CD14-positive monocyte (primary cell): Measurements from ENCODE around the gene SLC22A5. TPM values are rescaled to one million over a fixed set of nuclear protein-coding genes. Genes with fewer than 3 reads are reported as not detected.

Experiments
- DNase-seq, 3 donors: peaks; one replicate each; pipeline ENCODE4 v3.0.0-alpha.2; 2011 to 2022
- H2AFZ ChIP-seq: 2 replicates; pipeline ENCODE4 v1.6.0; 2012; ENCODE audit warnings: mild to moderate bottlenecking, low read depth, low read length, inconsistent platforms; ENCODE audit not compliant: insufficient read depth, poor library complexity, severe bottlenecking
- H3K27ac ChIP-seq, 2 donors: 1 replicate in 1 of 2; 2 replicates in 1 of 2; pipeline ENCODE4 v1.5.1; 2012 to 2013; ENCODE audit warnings: low read length in 2 of 2, control low read depth in 1 of 2, inconsistent platforms in 1 of 2, low read depth in 1 of 2, mild to moderate bottlenecking in 1 of 2
- H3K27me3 ChIP-seq, 2 donors: one replicate each; pipeline versions ENCODE4 v1.6.0 to v1.6.1; 2011 to 2013; ENCODE audit warnings: low read length in 2 of 2; ENCODE audit not compliant: control insufficient read depth in 2 of 2, insufficient read depth in 2 of 2
- H3K36me3 ChIP-seq, 2 donors: replicated peaks in 1 of 2; 1 replicate in 1 of 2; 2 replicates in 1 of 2; pipeline versions ENCODE4 v1.5.1 to v1.6.1; 2012 to 2013; ENCODE audit warnings: low read length in 2 of 2, control low read depth in 1 of 2, inconsistent platforms in 1 of 2, mild to moderate bottlenecking in 1 of 2; ENCODE audit not compliant: insufficient read depth in 2 of 2, control insufficient read depth in 1 of 2
- H3K4me1 ChIP-seq, 2 donors: 1 replicate in 1 of 2; 2 replicates in 1 of 2; pipeline versions ENCODE4 v1.5.1 to v1.6.1; 2012 to 2013; ENCODE audit warnings: low read length in 2 of 2, control low read depth in 1 of 2, inconsistent platforms in 1 of 2, mild to moderate bottlenecking in 1 of 2, moderate library complexity in 1 of 2; ENCODE audit not compliant: insufficient read depth in 2 of 2, control insufficient read depth in 1 of 2
- H3K4me2 ChIP-seq: replicated peaks from 2 replicates; pipeline ENCODE3; 2012; ENCODE audit warnings: low read length, moderate library complexity, mild to moderate bottlenecking; ENCODE audit not compliant: poor library complexity, severe bottlenecking; ENCODE audit errors: extremely low read depth
- H3K4me3 ChIP-seq, 3 experiments: fragments of 200-600 bp in 1 of 3; sonication (generic) in 1 of 3; replicated peaks in 1 of 3; 1 replicate in 2 of 3; 2 replicates in 1 of 3; pipeline ENCODE4 v1.5.1; 2011 to 2013; ENCODE audit warnings: low read length in 3 of 3, mild to moderate bottlenecking in 3 of 3, control low read depth in 2 of 3, low read depth in 2 of 3, inconsistent platforms in 1 of 3, moderate library complexity in 1 of 3
- H3K79me2 ChIP-seq: 2 replicates; pipeline ENCODE4 v1.6.0; 2012; ENCODE audit warnings: mild to moderate bottlenecking, control low read depth, inconsistent platforms, low read length, moderate library complexity; ENCODE audit not compliant: insufficient read depth
- H3K9ac ChIP-seq: 2 replicates; pipeline ENCODE4 v1.6.0; 2017; ENCODE audit warnings: low read length, mild to moderate bottlenecking; ENCODE audit not compliant: insufficient read depth, poor library complexity, severe bottlenecking
- H3K9me3 ChIP-seq, 2 donors: replicated peaks in 1 of 2; 1 replicate in 1 of 2; 2 replicates in 1 of 2; pipeline versions ENCODE4 v1.5.1 to v1.6.1; 2012 to 2013; ENCODE audit warnings: low read length in 2 of 2, control low read depth in 1 of 2; ENCODE audit not compliant: control insufficient read depth in 1 of 2, insufficient read depth in 1 of 2
- H4K20me1 ChIP-seq: 2 replicates; pipeline ENCODE4 v1.6.0; 2012; ENCODE audit warnings: mild to moderate bottlenecking, low read length, control low read depth, moderate library complexity; ENCODE audit not compliant: insufficient read depth
- H3K27ac Mint-ChIP-seq, 7 donors: one replicate each; pipeline ENCODE4 v1.8.0; 2020; ENCODE audit warnings: mild to moderate bottlenecking in 7 of 7, mixed read lengths in 7 of 7, moderate library complexity in 6 of 7, inconsistent platforms in 2 of 7
- H3K27me3 Mint-ChIP-seq, 3 donors: one replicate each; pipeline ENCODE4 v1.8.0; 2021 to 2022; ENCODE audit warnings: low read depth in 3 of 3, mild to moderate bottlenecking in 3 of 3, mixed read lengths in 3 of 3, moderate library complexity in 3 of 3, inconsistent platforms in 1 of 3
- H3K36me3 Mint-ChIP-seq, 2 donors: one replicate each; pipeline ENCODE4 v1.8.0; 2020; ENCODE audit warnings: mixed read lengths in 2 of 2, inconsistent platforms in 1 of 2, mild to moderate bottlenecking in 1 of 2
- H3K4me1 Mint-ChIP-seq: one replicate; pipeline ENCODE4 v1.8.0; 2020; ENCODE audit warnings: mild to moderate bottlenecking, mixed read lengths
- H3K4me3 Mint-ChIP-seq, 2 donors: one replicate each; pipeline ENCODE4 v1.8.0; 2020; ENCODE audit warnings: mild to moderate bottlenecking in 2 of 2, mixed read lengths in 2 of 2, moderate library complexity in 1 of 2
- H3K9me3 Mint-ChIP-seq, 7 donors: one replicate each; pipeline ENCODE4 v1.8.0; 2020 to 2022; ENCODE audit warnings: mixed read lengths in 7 of 7, mild to moderate bottlenecking in 6 of 7, moderate library complexity in 6 of 7, inconsistent platforms in 2 of 7
- CTCF ChIP-seq: fragments of 200-600 bp; IDR thresholded peaks from one replicate; pipeline ENCODE4 v1.8.0; 2022; ENCODE audit warnings: antibody characterized with exemption, mild to moderate bottlenecking
- WGBS: methylation state at CpG from one replicate; pipeline ENCODE4 v1.1.5; 2013; ENCODE audit warnings: missing lambda C conversion rate; ENCODE audit not compliant: insufficient coverage; 5-methylcytosine and 5-hydroxymethylcytosine counted together
- intact Hi-C, 2 donors: fragments of 100-400 bp; cut with micrococcal nuclease; formaldehyde crosslinking; loops; one replicate each; pipeline versions ENCODE4 v1.15.0 to v1.15.1; 2023
- polyA plus RNA-seq, 3 donors: library from polyadenylated mRNA; depleted of rRNA in 1 of 3; unstranded in 2 of 3; stranded (reverse) in 1 of 3; fragments of 300-500 nt in 2 of 3; fragments of >200 nt in 1 of 3; fragmentation: Illumina TruSeq in 2 of 3; gene quantifications; 1 replicate in 2 of 3; 2 replicates in 1 of 3; pipeline ENCODE4 v1.2.3, GENCODE V29; 2012 to 2021

SLC22A5 gene
- polyA plus RNA-seq, 3 donors: 2.4 to 14.6 (median 3.5) TPM

GRCh38 chr5:132422720-132423437 is 53.4 kb downstream of the SLC22A5 start:
- Histone ChIP-seq H3K9me3 (no peaks in the 10 kb centered on the region), H3K4me1 (peaks cover 86 to 89% of the 10 kb centered on the region in 2 donors), H3K4me3 (peak overlapping the region in 1 of 3 experiments; percentile 28), H4K20me1 (no peaks in the 10 kb centered on the region), H3K27ac (peak overlapping the region; percentile 43 to 99), H3K27me3 (no peaks in the 10 kb centered on the region), H2AFZ (no peak overlapping the region), H3K36me3 (peaks cover 0 to 15% of the 10 kb centered on the region in 2 donors), H3K79me2 (peaks cover 88% of the 10 kb centered on the region), H3K9ac (peak overlapping the region; percentile 39), H3K4me2 (peak overlapping the region; percentile 38)
- Mint-ChIP-seq H3K27ac (peak overlapping the region; percentile 80 to 89 (median 88)), H3K4me1 (peaks cover 98% of the 10 kb centered on the region), H3K9me3 (peaks cover 0 to 1% (median 0%) of the 10 kb centered on the region in 7 donors), H3K4me3 (peak overlapping the region; percentile 27 to 55), H3K27me3 (peaks cover 0 to 2% (median 0%) of the 10 kb centered on the region in 3 donors), H3K36me3 (peaks cover 57 to 61% of the 10 kb centered on the region in 2 donors)
- 29% methylated on average over 3 of the region's 5 CpGs for WGBS
- intact Hi-C loops: no loop called here
- peak; percentile 90 to 95 (median 94) for DNase-seq
- no peak for TF ChIP-seq CTCF

- no peak for TF ChIP-seq CTCF
- no peaks in the 10 kb centered on the region for H3K27me3 ChIP-seq
- WGBS: 100% methylated on average over 1 of the region's 3 CpGs
- H3K4me1 ChIP-seq: peaks cover 92 to 94% of the 10 kb centered on the region in 2 donors
- Mint-ChIP-seq H3K9me3 (peaks cover 0 to 1% (median 0%) of the 10 kb centered on the region in 7 donors), H3K36me3 (peaks cover 52 to 55% of the 10 kb centered on the region in 2 donors), H3K27ac (peak overlapping the region; percentile 80 to 89 (median 88)), H3K4me1 (peaks cover 98% of the 10 kb centered on the region), H3K27me3 (peaks cover 0 to 2% (median 0%) of the 10 kb centered on the region in 3 donors), H3K4me3 (peak overlapping the region in 1 of 2 donors; percentile 16)
- no peaks in the 10 kb centered on the region for H3K9me3 ChIP-seq
- peak overlapping the region in 1 of 3 experiments; percentile 28 for H3K4me3 ChIP-seq
- no peak overlapping the region for H2AFZ ChIP-seq
- H3K4me2 ChIP-seq: peak overlapping the region; percentile 38
- H3K9ac ChIP-seq: peak overlapping the region; percentile 39
- H3K79me2 ChIP-seq: peaks cover 86% of the 10 kb centered on the region
- peaks cover 0 to 15% of the 10 kb centered on the region in 2 donors for H3K36me3 ChIP-seq
- peak overlapping the region in 1 of 2 donors; percentile 99 for H3K27ac ChIP-seq
- DNase-seq: no peak
- intact Hi-C loops: no loop called here
- no peaks in the 10 kb centered on the region for H4K20me1 ChIP-seq
These were observed 54.0 kb downstream of the SLC22A5 start for GRCh38 chr5:132423438-132423898.
